Thyroid gland (tissue), 4 donors: ENCODE results near the gene CLSTN1.

ENCODE experiments used
- CTCF ChIP-seq, 6 experiments: fragments of 200-600 bp in 3 of 6; fragments of 450-650 bp in 3 of 6; sonication (generic) in 3 of 6; IDR thresholded peaks; one replicate each; pipeline ENCODE4 v1.5.1; 2016 to 2019; ENCODE audit warnings: antibody characterized with exemption in 6 of 6, mild to moderate bottlenecking in 2 of 6, inconsistent platforms in 1 of 6, moderate library complexity in 1 of 6
- POLR2A ChIP-seq, 2 donors: fragments of 450-650 bp; IDR thresholded peaks; one replicate each; pipeline ENCODE4 v1.6.1; 2017; ENCODE audit warnings: antibody characterized with exemption in 2 of 2, mild to moderate bottlenecking in 2 of 2, moderate library complexity in 1 of 2

- TF ChIP-seq CTCF (IDR thresholded peaks at IDR 0.05) (no peak), POLR2A (IDR thresholded peaks at IDR 0.05) (no peak)
These were observed 49.6 kb upstream of the CLSTN1 start for GRCh38 chr1:9873385-9873784.
